Fibroblast of lung (primary cell): ENCODE results near the gene JMJD7. TPM values are rescaled to one million over a fixed set of nuclear protein-coding genes. Genes with fewer than 3 reads are reported as not detected.

Source experiments
- DNase-seq, 2 donors: peaks; one replicate each; pipeline versions ENCODE4 v3.0.0 to v3.0.0-alpha.2; 2010; ENCODE audit warnings: low read depth in 2 of 2
- H2AFZ ChIP-seq: 2 replicates; pipeline ENCODE4 v1.5.1; 2012; ENCODE audit warnings: low read length, control low read depth, inconsistent platforms
- H3K27ac ChIP-seq: 2 replicates; pipeline ENCODE4 v1.5.1; 2011; ENCODE audit warnings: low read length, control low read depth; ENCODE audit not compliant: insufficient read depth
- H3K27me3 ChIP-seq: 2 replicates; pipeline ENCODE4 v1.5.1; 2011; ENCODE audit warnings: mild to moderate bottlenecking, low read length; ENCODE audit not compliant: control insufficient read depth, insufficient read depth
- H3K36me3 ChIP-seq: 2 replicates; pipeline ENCODE4 v1.5.1; 2011; ENCODE audit warnings: low read length; ENCODE audit not compliant: control insufficient read depth, insufficient read depth
- H3K4me1 ChIP-seq: 2 replicates; pipeline ENCODE4 v1.5.1; 2011; ENCODE audit warnings: low read length; ENCODE audit not compliant: control insufficient read depth, insufficient read depth; ENCODE audit errors: extremely low read depth
- H3K4me2 ChIP-seq: 2 replicates; pipeline ENCODE4 v1.5.1; 2011; ENCODE audit warnings: low read length, control low read depth; ENCODE audit not compliant: insufficient read depth; ENCODE audit errors: extremely low read depth
- H3K4me3 ChIP-seq, 4 experiments: fragments of 200-600 bp in 1 of 4; sonication (generic) in 1 of 4; replicated peaks in 1 of 4; 2 replicates each; pipeline ENCODE4 v1.5.1; 2011 to 2016; ENCODE audit warnings: low read length in 4 of 4, low read depth in 3 of 4, mild to moderate bottlenecking in 3 of 4, control low read depth in 2 of 4, inconsistent platforms in 1 of 4, mixed read lengths in 1 of 4; ENCODE audit not compliant: insufficient read depth in 1 of 4; ENCODE audit errors: control extremely low read depth in 1 of 4
- H3K79me2 ChIP-seq: 2 replicates; pipeline ENCODE4 v1.5.1; 2012; ENCODE audit warnings: mild to moderate bottlenecking, low read length, inconsistent platforms; ENCODE audit not compliant: control insufficient read depth, insufficient read depth
- H3K9ac ChIP-seq: 2 replicates; pipeline ENCODE4 v1.5.1; 2011; ENCODE audit warnings: mild to moderate bottlenecking, low read length, control low read depth; ENCODE audit not compliant: insufficient read depth
- H3K9me3 ChIP-seq: 2 replicates; pipeline ENCODE4 v1.5.1; 2012; ENCODE audit warnings: low read depth, low read length; ENCODE audit not compliant: control insufficient read depth, insufficient read depth
- H4K20me1 ChIP-seq: 2 replicates; pipeline ENCODE4 v1.5.1; 2011; ENCODE audit warnings: low read length; ENCODE audit not compliant: control insufficient read depth, insufficient read depth; ENCODE audit errors: extremely low read depth
- EZH2 ChIP-seq: IDR thresholded peaks from 2 replicates; pipeline ENCODE4 v1.5.1; 2012; ENCODE audit warnings: low read length, control low read depth, mild to moderate bottlenecking; ENCODE audit errors: missing control alignments
- polyA plus RNA-seq, 2 donors: library from polyadenylated mRNA; depleted of rRNA in 1 of 2; stranded (reverse) in 1 of 2; unstranded in 1 of 2; fragments of >200 nt; gene quantifications; 2 replicates each; pipeline ENCODE4 v1.2.1, GENCODE V29; 2011 to 2012; ENCODE audit warnings: missing spikeins in 1 of 2
- total RNA-seq: library from RNA; depleted of rRNA; stranded (reverse); fragments of >200 nt; gene quantifications from 2 replicates; pipeline ENCODE4 v1.2.1, GENCODE V29; 2014
- TF ChIP-seq, protein P1 (sequence below), 2 donors: IDR thresholded peaks in 1 of 2; conservative IDR thresholded peaks in 1 of 2; 1 replicate in 1 of 2; 2 replicates in 1 of 2; pipeline ENCODE4 v1.5.1; 2011 to 2012; ENCODE audit warnings: low read length in 2 of 2, control low read depth in 1 of 2, inconsistent platforms in 1 of 2, low read depth in 1 of 2, mild to moderate bottlenecking in 1 of 2

JMJD7 gene
- total and polyA plus RNA-seq, 2 donors (not counting 1 experiment from before 2014, with no cell fraction given), result 2.2 to 4.0 TPM

DNA sequence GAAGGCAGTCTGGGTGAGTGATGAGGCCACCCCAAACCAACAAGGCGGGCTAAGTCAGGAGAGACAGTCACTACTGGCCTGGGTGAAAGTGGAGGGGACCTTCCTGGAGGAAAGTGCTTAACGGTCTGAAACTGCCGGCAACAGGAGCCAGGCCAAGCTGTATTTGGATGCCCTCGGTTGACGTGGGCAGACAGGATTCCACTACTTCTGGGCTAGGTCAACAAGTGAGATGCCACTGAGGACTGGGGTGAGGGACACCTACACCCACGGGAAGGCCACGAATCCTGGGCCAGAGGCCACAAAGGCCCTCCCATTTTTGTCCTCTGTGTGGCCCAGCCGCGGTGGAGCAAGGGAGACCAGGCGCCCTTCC is 53.6 kb downstream of the JMJD7 start:
- Histone ChIP-seq H3K9me3 (no peaks in the 10 kb centered on the region), H3K4me2 (no peak overlapping the region), H3K4me3 (no peak overlapping the region), H3K27me3 (peaks cover 3% of the 10 kb centered on the region), H2AFZ (no peak overlapping the region), H4K20me1 (no peaks in the 10 kb centered on the region), H3K27ac (no peak overlapping the region), H3K36me3 (no peaks in the 10 kb centered on the region), H3K9ac (no peak overlapping the region), H3K79me2 (no peaks in the 10 kb centered on the region), H3K4me1 (no peaks in the 10 kb centered on the region)
- no peak for DNase-seq
- peak; percentile 38 for TF ChIP-seq EZH2
- TF ChIP-seq, protein P1, sequence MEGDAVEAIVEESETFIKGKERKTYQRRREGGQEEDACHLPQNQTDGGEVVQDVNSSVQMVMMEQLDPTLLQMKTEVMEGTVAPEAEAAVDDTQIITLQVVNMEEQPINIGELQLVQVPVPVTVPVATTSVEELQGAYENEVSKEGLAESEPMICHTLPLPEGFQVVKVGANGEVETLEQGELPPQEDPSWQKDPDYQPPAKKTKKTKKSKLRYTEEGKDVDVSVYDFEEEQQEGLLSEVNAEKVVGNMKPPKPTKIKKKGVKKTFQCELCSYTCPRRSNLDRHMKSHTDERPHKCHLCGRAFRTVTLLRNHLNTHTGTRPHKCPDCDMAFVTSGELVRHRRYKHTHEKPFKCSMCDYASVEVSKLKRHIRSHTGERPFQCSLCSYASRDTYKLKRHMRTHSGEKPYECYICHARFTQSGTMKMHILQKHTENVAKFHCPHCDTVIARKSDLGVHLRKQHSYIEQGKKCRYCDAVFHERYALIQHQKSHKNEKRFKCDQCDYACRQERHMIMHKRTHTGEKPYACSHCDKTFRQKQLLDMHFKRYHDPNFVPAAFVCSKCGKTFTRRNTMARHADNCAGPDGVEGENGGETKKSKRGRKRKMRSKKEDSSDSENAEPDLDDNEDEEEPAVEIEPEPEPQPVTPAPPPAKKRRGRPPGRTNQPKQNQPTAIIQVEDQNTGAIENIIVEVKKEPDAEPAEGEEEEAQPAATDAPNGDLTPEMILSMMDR (conservative IDR thresholded peaks at IDR 0.05 in 1 of 2, IDR thresholded peaks at IDR 0.05 in 1 of 2; ENCODE audit: low read depth in 1 of 2, low read length in 2 of 2), result no peak

GRCh38 chr15:41881920-41882688 is 54.2 kb downstream of the JMJD7 start:
- H3K4me1 ChIP-seq, result no peaks in the 10 kb centered on the region
- no peak overlapping the region for H3K4me2 ChIP-seq
- DNase-seq, result peak in 1 of 2 donors; percentile 21

GRCh38 chr15:41882689-41883483 is 55.0 kb downstream of the JMJD7 start:
- H3K36me3 ChIP-seq, result no peaks in the 10 kb centered on the region

More at GRCh38 chr15:41881920-41882688, 54.2 kb downstream of the JMJD7 start:
- no peak for TF ChIP-seq EZH2
- TF ChIP-seq, protein P1 (conservative IDR thresholded peaks at IDR 0.05 in 1 of 2, IDR thresholded peaks at IDR 0.05 in 1 of 2; ENCODE audit: low read depth in 1 of 2, low read length in 2 of 2), result no peak
- Histone ChIP-seq H3K9ac (no peak overlapping the region), H3K79me2 (no peaks in the 10 kb centered on the region), H3K27me3 (peaks cover 3% of the 10 kb centered on the region), H2AFZ (no peak overlapping the region), H4K20me1 (no peaks in the 10 kb centered on the region), H3K9me3 (no peaks in the 10 kb centered on the region), H3K4me3 (no peak overlapping the region), H3K36me3 (no peaks in the 10 kb centered on the region), H3K27ac (no peak overlapping the region)

More at GRCh38 chr15:41882689-41883483, 55.0 kb downstream of the JMJD7 start:
- no peaks in the 10 kb centered on the region for H3K9me3 ChIP-seq
- no peaks in the 10 kb centered on the region for H3K4me1 ChIP-seq
- no peak overlapping the region for H3K9ac ChIP-seq
- no peak overlapping the region for H2AFZ ChIP-seq
- no peaks in the 10 kb centered on the region for H4K20me1 ChIP-seq
- no peak overlapping the region for H3K4me3 ChIP-seq
- DNase-seq, result no peak
- peaks cover 3% of the 10 kb centered on the region for H3K27me3 ChIP-seq
- H3K27ac ChIP-seq, result no peak overlapping the region
- no peaks in the 10 kb centered on the region for H3K79me2 ChIP-seq
- H3K4me2 ChIP-seq, result no peak overlapping the region
- TF ChIP-seq EZH2, result no peak
- TF ChIP-seq, protein P1 (conservative IDR thresholded peaks at IDR 0.05 in 1 of 2, IDR thresholded peaks at IDR 0.05 in 1 of 2; ENCODE audit: low read depth in 1 of 2, low read length in 2 of 2), result no peak
